PFSK-1 (cell line): ENCODE data around the gene IFT81.

Experiments used
- REST ChIP-seq, 2 experiments: IDR thresholded peaks; 2 replicates each; pipeline versions ENCODE4 v1.6.1 to v1.8.0; 2011 to 2012; ENCODE audit warnings: low read depth in 2 of 2, low read length in 2 of 2, control low read depth in 1 of 2, inconsistent platforms in 1 of 2, mild to moderate bottlenecking in 1 of 2, moderate library complexity in 1 of 2; ENCODE audit not compliant: insufficient read depth in 1 of 2
- SIN3A ChIP-seq: IDR thresholded peaks from 2 replicates; pipeline ENCODE4 v1.6.1; 2012; ENCODE audit warnings: mild to moderate bottlenecking, low read length, moderate library complexity, borderline replicate concordance; ENCODE audit not compliant: insufficient read depth
- TAF1 ChIP-seq: IDR thresholded peaks from 2 replicates; pipeline ENCODE4 v1.6.1; 2012; ENCODE audit warnings: low read length, control low read depth, borderline replicate concordance; ENCODE audit not compliant: insufficient read depth

GRCh38 chr12:110262442-110263388 lies 138.6 kb downstream of the IFT81 start:
- TF ChIP-seq TAF1 (no peak), SIN3A (no peak), REST (IDR thresholded peaks at IDR 0.05; ENCODE audit: insufficient read depth in 1 of 2, low read depth in 2 of 2, low read length in 2 of 2) (no peak)
